ENCODE data around the gene CMBL. TPM values are rescaled to one million over a fixed set of nuclear protein-coding genes. Genes with fewer than 3 reads are reported as not detected.

The CMBL gene
- total RNA-seq, 1 donor from 2014 or later = not detected

DNA sequence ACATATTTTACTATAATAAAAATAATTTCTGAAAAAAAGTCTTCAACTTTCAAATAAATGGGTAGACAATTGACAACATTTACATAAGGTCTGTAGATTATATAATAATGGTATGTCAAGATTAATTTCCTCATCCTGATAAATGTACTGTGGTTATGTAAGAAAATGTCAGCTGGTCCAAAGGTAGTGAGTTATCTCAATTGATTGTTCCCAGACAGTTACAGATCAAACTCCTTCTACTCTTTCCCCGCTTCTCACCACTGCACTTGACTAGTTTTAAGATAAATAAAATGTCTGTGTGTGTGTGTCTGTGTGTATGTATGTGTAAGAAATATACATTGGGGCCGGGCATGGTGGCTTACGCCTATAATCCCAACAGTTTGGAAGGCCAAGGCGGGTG, 29.4 kb upstream of the CMBL start:
- no peak for ATAC-seq (ENCODE audit: low read depth)
- Mint-ChIP-seq H3K36me3 (ENCODE audit: low read depth) (no peaks in the 10 kb centered on the region), H3K9me3 (no peaks in the 10 kb centered on the region), H3K4me3 (no peak overlapping the region), H3K27ac (no peak overlapping the region), H3K4me1 (peaks cover 9% of the 10 kb centered on the region), H3K27me3 (peaks cover 21% of the 10 kb centered on the region)
- TF ChIP-seq, protein P1, sequence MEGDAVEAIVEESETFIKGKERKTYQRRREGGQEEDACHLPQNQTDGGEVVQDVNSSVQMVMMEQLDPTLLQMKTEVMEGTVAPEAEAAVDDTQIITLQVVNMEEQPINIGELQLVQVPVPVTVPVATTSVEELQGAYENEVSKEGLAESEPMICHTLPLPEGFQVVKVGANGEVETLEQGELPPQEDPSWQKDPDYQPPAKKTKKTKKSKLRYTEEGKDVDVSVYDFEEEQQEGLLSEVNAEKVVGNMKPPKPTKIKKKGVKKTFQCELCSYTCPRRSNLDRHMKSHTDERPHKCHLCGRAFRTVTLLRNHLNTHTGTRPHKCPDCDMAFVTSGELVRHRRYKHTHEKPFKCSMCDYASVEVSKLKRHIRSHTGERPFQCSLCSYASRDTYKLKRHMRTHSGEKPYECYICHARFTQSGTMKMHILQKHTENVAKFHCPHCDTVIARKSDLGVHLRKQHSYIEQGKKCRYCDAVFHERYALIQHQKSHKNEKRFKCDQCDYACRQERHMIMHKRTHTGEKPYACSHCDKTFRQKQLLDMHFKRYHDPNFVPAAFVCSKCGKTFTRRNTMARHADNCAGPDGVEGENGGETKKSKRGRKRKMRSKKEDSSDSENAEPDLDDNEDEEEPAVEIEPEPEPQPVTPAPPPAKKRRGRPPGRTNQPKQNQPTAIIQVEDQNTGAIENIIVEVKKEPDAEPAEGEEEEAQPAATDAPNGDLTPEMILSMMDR (IDR thresholded peaks at IDR 0.05) = no peak
- intact Hi-C loops (cut with micrococcal nuclease) = no loop called here
- POLR2A ChIA-PET = no interaction called here
- no peak for DNase-seq
- CTCF ChIA-PET = no interaction called here

DNA sequence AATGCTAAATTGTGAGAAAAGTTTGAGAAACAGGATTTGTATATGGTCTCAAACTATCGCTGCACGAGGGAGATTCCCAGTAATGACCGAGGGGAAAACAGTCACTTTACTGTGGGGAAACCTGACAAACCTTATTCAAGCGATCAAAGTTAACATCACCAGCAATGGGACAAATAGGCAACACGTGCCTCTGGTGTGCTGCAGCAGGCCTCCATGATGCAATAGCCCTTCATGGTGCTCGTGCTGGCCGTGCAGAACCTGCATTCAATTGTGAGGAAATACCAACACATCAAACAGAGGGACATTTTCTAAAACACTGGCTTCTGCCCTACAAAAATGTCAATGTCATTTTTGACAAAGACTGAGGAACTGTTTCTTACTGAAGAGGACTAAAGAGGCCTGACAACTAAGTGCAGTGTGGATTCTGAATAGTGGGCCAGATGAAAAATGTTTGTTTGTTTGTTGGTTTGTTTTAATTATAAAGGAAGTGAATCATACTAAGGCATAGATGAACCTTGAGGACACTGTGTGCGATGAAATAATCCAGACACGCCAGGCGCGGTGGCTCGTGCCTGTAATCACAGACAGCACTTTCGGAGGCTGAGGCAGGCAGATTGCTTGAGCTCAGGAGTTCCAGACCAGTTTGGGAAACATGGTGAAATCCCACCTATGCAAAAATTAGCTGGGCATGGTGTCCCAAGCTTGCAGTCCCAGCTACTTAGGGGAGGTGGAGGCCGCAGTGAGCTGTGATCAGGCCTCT, 28.2 kb upstream of the CMBL start:
- CTCF ChIA-PET = no interaction called here
- no peak for DNase-seq
- Mint-ChIP-seq H3K36me3 (ENCODE audit: low read depth) (no peaks in the 10 kb centered on the region), H3K4me1 (peaks cover 9% of the 10 kb centered on the region), H3K9me3 (no peaks in the 10 kb centered on the region), H3K27me3 (peaks cover 33% of the 10 kb centered on the region), H3K27ac (no peak overlapping the region), H3K4me3 (no peak overlapping the region)
- TF ChIP-seq, protein P1 (IDR thresholded peaks at IDR 0.05) = no peak
- no peak for ATAC-seq (ENCODE audit: low read depth)
- POLR2A ChIA-PET = no interaction called here
- intact Hi-C loops (cut with micrococcal nuclease) = no loop called here

DNA sequence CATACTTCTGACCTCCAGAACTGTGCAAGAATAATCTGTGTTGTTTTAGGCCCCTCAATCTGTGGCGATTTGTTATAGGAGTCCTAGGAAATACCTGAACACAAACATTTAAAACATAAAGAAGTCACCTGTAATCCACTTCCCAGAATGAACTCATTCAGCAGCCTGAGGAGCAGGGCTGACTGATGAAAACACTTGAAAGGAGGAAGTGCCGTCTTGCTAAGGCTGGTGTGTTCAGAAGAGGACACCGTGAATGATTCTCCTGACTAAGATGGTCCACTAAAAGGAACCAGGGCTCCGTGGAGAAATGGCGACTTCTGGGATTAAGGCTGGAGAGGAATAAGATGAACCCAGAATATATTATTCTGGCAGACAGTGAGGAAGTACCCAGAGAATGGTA, 27.1 kb upstream of the CMBL start:
- TF ChIP-seq, protein P1 (IDR thresholded peaks at IDR 0.05) = no peak
- H3K4me3 Mint-ChIP-seq = peak overlapping the region; percentile 32
- H3K4me1 Mint-ChIP-seq = peaks cover 9% of the 10 kb centered on the region
- no peak for ATAC-seq (ENCODE audit: low read depth)
- POLR2A ChIA-PET = interaction anchor here (1.2 kb wide), 1 partner anchor 18 kb away, joined by 3 read pairs; the partner anchor contains the start of gene MARCHF6
- H3K27ac Mint-ChIP-seq = no peak overlapping the region
- CTCF ChIA-PET = no interaction called here
- no peaks in the 10 kb centered on the region for H3K9me3 Mint-ChIP-seq
- peaks cover 41% of the 10 kb centered on the region for H3K27me3 Mint-ChIP-seq
- no peak for DNase-seq
- intact Hi-C loops (cut with micrococcal nuclease) = no loop called here
- no peaks in the 10 kb centered on the region for H3K36me3 Mint-ChIP-seq (ENCODE audit: low read depth)

DNA sequence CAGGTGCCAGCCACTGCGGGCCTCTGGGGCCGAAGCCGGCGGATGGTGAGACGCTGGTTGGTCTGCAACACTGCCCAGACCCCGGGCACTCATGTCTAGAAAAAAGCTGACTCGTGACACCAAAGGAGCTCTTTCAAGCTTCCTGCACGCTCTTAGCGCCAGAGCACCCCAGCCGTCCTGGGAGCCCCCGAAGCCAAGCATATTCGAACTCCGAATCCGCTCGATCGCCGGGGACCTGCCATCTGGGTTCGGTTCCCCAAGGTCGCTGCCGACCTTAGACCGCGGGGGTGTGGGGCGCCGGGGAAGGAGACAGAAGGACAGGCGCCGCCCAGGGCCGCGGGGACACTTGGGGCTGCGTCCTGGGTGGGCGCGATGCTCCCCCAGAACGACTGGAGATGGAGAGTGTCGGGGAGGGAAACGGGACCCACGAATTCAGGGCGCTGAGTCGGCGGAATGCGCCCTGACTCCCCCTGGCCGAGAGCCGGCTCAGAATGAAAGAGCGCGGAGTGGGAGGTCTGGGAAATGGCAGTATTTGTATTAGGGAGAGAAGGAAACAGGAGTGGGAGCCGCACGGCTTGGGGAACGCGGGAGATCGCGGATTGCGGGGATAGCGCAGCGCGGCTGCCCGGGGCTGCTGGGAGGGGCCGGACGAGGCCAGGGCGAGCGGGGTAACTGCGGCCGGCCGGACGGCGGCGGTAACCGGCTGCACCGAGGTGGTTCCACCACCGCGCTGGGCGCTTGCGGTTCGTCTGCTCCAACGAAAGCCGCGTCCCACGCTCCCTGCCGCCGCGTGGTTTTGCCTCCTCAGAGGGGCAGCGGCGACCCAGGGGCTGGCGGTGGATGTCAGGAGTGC, 25.7 kb upstream of the CMBL start:
- ChIA-PET CTCF (interaction anchor here (1.6 kb wide), 1 partner anchor 50 kb away, joined by 3 read pairs; no protein-coding TSS in a partner anchor), POLR2A (interaction anchor here (0.5 kb wide), 1 partner anchor 299 kb away, joined by 3 read pairs; no protein-coding TSS in a partner anchor)
- TF ChIP-seq, protein P1 (IDR thresholded peaks at IDR 0.05) = no peak
- peak overlapping the region; percentile 84 for H3K4me3 Mint-ChIP-seq
- ATAC-seq (ENCODE audit: low read depth) (peak; percentile 37), DNase-seq (peak; percentile 29)
- no peaks in the 10 kb centered on the region for H3K9me3 Mint-ChIP-seq
- H3K36me3 Mint-ChIP-seq (ENCODE audit: low read depth) = no peaks in the 10 kb centered on the region
- intact Hi-C loops (cut with micrococcal nuclease) = loop anchor here (1.0 kb wide), 1 partner anchor 20 kb away; the partner anchor contains the start of gene MARCHF6
- peaks cover 9% of the 10 kb centered on the region for H3K4me1 Mint-ChIP-seq
- H3K27ac Mint-ChIP-seq = no peak overlapping the region
- H3K27me3 Mint-ChIP-seq = peaks cover 46% of the 10 kb centered on the region

GRCh38 chr5:10332301-10332700, 24.6 kb upstream of the CMBL start:
- Mint-ChIP-seq H3K27me3 (peaks cover 48% of the 10 kb centered on the region), H3K9me3 (no peaks in the 10 kb centered on the region), H3K4me1 (peaks cover 9% of the 10 kb centered on the region), H3K36me3 (ENCODE audit: low read depth) (no peaks in the 10 kb centered on the region), H3K4me3 (peak overlapping the region; percentile 25), H3K27ac (no peak overlapping the region)
- POLR2A ChIA-PET = no interaction called here
- TF ChIP-seq, protein P1 (IDR thresholded peaks at IDR 0.05) = no peak
- CTCF ChIA-PET = no interaction called here
- intact Hi-C loops (cut with micrococcal nuclease) = no loop called here
- ATAC-seq (ENCODE audit: low read depth) (no peak), DNase-seq (no peak)

All from activated B cell treated with CpG ODN at 0.5 μM for 24 hours (primary cell).